WERI-Rb-1 (cell line): ENCODE results near the gene INPP4B.

Experiments
- DNase-seq: peaks from one replicate; pipeline ENCODE4 v3.0.0-alpha.2; 2020
- H3K27ac ChIP-seq: fragments of 250-450 bp; sonication (Bioruptor Pico); 2 replicates; pipeline ENCODE4 v1.5.1; 2020; ENCODE audit warnings: mild to moderate bottlenecking, moderate library complexity
- H3K27me3 ChIP-seq: fragments of 250-450 bp; sonication (Bioruptor Pico); 2 replicates; pipeline ENCODE4 v1.5.1; 2021; ENCODE audit warnings: mild to moderate bottlenecking, low read depth, moderate library complexity; ENCODE audit not compliant: insufficient read depth, severe bottlenecking
- H3K36me3 ChIP-seq: fragments of 250-450 bp; sonication (Bioruptor Pico); 2 replicates; pipeline ENCODE4 v1.5.1; 2020; ENCODE audit warnings: mild to moderate bottlenecking, moderate library complexity
- H3K4me3 ChIP-seq: 2 replicates; pipeline ENCODE4 v1.5.1; 2011; ENCODE audit warnings: low read depth, mild to moderate bottlenecking, control low read depth, low read length
- H3K9me3 ChIP-seq: fragments of 250-450 bp; sonication (Bioruptor Pico); 2 replicates; pipeline ENCODE4 v1.5.1; 2021; ENCODE audit warnings: mild to moderate bottlenecking, moderate library complexity; ENCODE audit not compliant: severe bottlenecking
- TF ChIP-seq, protein P1 (sequence below): IDR thresholded peaks from 2 replicates; pipeline ENCODE4 v1.5.1; 2011; ENCODE audit warnings: low read depth, mild to moderate bottlenecking, control low read depth, inconsistent platforms, low read length

INPP4B gene

DNA sequence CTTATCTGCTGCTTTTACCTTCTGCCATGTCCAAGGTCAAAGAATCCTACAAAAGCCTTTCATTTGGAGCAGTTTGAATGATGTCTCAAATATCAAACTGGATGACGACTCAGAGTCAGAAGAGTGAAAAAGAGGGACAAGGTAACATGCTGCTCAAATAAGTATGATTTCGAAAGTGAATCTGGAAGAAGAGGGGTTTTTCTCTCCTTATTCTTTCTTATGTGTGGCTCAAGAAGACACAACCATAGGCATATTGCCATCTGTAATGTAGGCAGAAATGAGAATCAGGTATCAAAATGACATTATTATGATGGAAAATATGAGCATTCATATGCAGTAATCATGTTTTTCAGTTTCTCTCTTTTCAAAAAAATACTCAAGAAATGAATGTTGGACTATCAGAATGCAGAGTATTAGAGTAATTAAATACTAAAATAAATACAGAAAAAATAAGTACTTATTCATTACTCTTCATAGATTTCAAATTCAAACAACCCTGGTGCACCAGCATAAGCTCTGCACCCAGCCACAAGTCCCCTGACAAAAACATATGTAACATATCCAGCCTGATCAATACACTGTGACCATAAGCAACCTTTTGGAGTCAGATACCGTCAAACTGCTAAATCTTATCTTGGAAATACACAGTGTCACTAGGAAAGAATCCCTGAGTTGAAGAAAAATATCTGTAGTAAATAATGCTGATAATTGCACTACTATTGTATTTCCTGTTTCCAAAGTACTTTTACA is 468.6 kb downstream of the INPP4B start:
- no peak overlapping the region for H3K27ac ChIP-seq
- no peaks in the 10 kb centered on the region for H3K36me3 ChIP-seq
- TF ChIP-seq, protein P1, sequence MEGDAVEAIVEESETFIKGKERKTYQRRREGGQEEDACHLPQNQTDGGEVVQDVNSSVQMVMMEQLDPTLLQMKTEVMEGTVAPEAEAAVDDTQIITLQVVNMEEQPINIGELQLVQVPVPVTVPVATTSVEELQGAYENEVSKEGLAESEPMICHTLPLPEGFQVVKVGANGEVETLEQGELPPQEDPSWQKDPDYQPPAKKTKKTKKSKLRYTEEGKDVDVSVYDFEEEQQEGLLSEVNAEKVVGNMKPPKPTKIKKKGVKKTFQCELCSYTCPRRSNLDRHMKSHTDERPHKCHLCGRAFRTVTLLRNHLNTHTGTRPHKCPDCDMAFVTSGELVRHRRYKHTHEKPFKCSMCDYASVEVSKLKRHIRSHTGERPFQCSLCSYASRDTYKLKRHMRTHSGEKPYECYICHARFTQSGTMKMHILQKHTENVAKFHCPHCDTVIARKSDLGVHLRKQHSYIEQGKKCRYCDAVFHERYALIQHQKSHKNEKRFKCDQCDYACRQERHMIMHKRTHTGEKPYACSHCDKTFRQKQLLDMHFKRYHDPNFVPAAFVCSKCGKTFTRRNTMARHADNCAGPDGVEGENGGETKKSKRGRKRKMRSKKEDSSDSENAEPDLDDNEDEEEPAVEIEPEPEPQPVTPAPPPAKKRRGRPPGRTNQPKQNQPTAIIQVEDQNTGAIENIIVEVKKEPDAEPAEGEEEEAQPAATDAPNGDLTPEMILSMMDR, result no peak

DNA sequence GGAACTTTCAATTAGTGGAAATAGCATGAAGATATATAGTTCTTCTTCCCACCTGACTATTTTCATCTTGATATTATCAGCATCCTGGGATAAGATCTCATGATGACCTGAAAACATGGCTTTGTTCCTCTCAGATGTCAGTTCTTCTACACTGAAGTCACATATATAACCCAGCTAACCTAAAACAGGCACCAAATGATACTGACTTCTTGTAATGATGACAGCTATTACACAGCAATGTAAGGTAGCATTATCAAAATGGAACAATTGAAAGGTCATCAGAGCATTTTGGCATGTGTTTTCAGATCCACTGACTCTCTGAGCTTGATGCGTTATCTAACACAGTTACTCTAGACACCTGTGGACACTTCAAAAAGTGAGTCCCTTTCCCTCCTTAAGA is 469.9 kb downstream of the INPP4B start:
- Histone ChIP-seq H3K4me3 (no peak overlapping the region), H3K9me3 (no peaks in the 10 kb centered on the region), H3K27ac (peak overlapping the region; percentile 64; the same call in 1 of the 2 replicates), H3K36me3 (no peaks in the 10 kb centered on the region), H3K27me3 (no peaks in the 10 kb centered on the region)
- no peak for DNase-seq
- TF ChIP-seq, protein P1, result no peak

More for the DNA sequence above, 468.6 kb downstream of the INPP4B start:
- DNase-seq, result no peak
- H3K9me3 ChIP-seq, result no peaks in the 10 kb centered on the region
- no peak overlapping the region for H3K4me3 ChIP-seq
- no peaks in the 10 kb centered on the region for H3K27me3 ChIP-seq

GRCh38 chr4:142373610-142374009 is 472.5 kb downstream of the INPP4B start:
- H3K27ac ChIP-seq, result no peak overlapping the region
- no peaks in the 10 kb centered on the region for H3K36me3 ChIP-seq
- DNase-seq, result no peak
- H3K4me3 ChIP-seq, result no peak overlapping the region
- H3K9me3 ChIP-seq, result peaks cover 6% of the 10 kb centered on the region
- no peaks in the 10 kb centered on the region for H3K27me3 ChIP-seq
- TF ChIP-seq, protein P1, result no peak

GRCh38 chr4:142372530-142373260 is 473.4 kb downstream of the INPP4B start:
- no peak overlapping the region for H3K4me3 ChIP-seq
- TF ChIP-seq, protein P1, result no peak
- no peaks in the 10 kb centered on the region for H3K27me3 ChIP-seq
- peaks cover 6% of the 10 kb centered on the region for H3K9me3 ChIP-seq
- no peak for DNase-seq
- no peak overlapping the region for H3K27ac ChIP-seq
- no peaks in the 10 kb centered on the region for H3K36me3 ChIP-seq

GRCh38 chr4:142369141-142369540 is 477.0 kb downstream of the INPP4B start:
- TF ChIP-seq, protein P1, result no peak
- Histone ChIP-seq H3K27me3 (no peaks in the 10 kb centered on the region), H3K9me3 (peaks cover 6% of the 10 kb centered on the region), H3K36me3 (no peaks in the 10 kb centered on the region), H3K27ac (no peak overlapping the region), H3K4me3 (no peak overlapping the region)
- DNase-seq, result no peak
